Bone marrow (tissue), 2 donors: Measurements from ENCODE around the gene DTL.
"Not testable (repeated sequence)": the region's sequence is repeated elsewhere in the genome, so short reads cannot be mapped to it uniquely, and the experiment has no call there.

Source experiments
- DNase-seq, 2 donors: peaks; one replicate each; lab custom pipeline; 2025; lab: John Stamatoyannopoulos, UW

Gene DTL, protein sequence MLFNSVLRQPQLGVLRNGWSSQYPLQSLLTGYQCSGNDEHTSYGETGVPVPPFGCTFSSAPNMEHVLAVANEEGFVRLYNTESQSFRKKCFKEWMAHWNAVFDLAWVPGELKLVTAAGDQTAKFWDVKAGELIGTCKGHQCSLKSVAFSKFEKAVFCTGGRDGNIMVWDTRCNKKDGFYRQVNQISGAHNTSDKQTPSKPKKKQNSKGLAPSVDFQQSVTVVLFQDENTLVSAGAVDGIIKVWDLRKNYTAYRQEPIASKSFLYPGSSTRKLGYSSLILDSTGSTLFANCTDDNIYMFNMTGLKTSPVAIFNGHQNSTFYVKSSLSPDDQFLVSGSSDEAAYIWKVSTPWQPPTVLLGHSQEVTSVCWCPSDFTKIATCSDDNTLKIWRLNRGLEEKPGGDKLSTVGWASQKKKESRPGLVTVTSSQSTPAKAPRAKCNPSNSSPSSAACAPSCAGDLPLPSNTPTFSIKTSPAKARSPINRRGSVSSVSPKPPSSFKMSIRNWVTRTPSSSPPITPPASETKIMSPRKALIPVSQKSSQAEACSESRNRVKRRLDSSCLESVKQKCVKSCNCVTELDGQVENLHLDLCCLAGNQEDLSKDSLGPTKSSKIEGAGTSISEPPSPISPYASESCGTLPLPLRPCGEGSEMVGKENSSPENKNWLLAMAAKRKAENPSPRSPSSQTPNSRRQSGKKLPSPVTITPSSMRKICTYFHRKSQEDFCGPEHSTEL

DNA sequence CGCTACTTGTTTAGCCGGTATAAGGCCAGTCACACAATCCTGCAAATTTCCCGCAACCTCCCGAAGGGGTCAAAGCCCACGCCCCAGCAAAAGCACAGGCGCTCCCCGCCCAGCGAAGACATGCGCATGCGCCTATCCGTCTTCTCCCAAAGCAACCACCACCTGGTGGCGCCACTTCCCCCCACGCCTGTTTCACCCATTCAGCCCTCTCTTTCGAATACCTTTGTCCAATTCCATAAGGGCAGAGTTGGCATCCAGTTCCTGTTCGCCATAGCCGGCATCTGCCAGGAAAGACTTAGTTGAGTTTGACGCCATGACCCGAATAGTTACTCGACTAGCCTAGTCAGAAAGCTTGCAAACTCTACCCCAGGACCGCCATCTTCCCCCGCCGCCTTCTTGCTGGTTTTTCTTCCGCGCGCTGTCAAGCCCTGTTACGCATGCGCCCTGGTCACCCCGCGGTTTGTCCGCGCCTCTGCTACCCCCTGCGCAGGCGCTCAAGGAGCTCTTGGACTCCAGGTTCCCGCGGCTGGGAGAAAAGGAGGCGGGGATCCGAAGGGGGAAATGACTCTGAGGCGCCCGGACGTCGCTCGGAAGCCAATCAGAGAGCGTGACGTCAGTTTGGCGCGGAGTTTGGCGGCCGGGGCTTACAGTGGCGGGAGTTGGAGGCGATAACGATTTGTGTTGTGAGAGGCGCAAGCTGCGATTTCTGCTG is at the start of gene DTL, which contains the start of gene INTS7:
DTL (plus strand) TSS at position 626 of the 712 bp plus-strand sequence. CDS start 143 bp downstream, outside the sequence.
INTS7 (minus strand) TSS at position 435 of the 712 bp plus-strand sequence; CDS start at position 315, 120 bp downstream.
- DNase-seq, result peak; percentile 99 to 100

DNA sequence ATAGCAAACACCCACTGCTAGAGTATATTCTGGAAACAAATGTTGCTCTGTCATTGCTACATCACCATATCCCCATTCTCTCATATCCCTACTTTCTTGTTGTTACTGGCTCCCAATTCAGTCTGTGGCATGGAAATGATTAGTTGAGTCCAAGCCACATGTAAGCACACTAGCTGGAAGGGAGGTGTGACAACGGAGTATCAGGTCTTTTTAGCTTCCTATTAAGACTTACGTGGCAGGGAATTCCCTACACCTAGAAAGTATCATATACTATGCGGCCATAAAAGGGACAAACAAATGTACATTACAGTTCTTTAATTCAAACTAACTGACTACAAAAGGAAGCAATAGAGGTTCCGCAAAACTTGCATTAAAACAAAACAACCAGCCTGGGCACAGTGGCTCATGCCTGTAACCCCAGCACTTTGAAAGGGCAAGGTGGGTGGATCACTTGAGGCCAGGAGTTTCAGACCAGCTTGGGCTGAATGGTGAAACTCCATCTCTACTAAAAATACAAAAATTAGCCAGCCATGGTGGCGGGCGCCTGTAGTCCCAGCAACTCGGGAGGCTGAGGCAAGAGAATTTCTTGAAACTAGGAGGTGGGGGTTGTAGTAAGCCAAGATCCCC is 48.8 kb upstream of the DTL start:
- no peak for DNase-seq

DNA sequence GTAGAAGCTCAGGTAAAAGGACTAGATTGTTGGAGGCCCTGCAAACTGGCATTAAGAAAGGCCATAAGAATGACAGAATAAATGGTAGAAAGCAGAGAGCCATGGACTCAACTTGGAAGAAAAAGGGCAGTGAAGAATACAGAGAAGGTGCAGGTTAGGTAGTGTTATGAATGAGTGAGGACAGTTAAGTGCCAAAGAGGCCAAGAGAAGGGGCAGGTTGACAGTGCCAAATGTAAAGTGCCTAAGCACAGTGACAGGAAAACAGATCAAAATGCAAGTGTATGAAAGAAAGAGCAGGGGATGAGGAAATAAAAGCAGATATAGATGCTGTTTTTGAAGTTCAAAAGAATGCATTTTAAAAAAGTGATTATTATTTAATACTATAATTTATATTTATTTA is 43.9 kb upstream of the DTL start:
- DNase-seq, result no peak

DNA sequence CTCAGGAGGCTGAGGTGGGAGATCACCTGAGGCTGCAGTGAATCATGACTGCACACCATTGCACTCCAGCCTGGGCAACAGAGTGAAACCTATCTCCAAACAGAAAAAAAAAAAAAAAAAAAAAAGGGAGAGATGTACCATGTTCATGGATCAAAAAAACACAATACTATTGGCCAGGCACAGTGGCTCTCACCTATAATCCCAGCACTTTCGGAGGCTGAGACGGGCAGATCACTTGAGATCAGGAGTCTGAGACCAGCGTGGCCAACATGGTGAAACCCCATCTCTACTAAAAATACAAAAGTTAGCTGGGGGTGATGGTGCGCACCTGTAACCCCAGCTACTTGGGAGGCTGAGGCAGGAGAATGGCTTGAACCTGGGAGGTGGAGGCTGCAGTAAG is 38.1 kb upstream of the DTL start:
- DNase-seq, result not testable (repeated sequence)

DNA sequence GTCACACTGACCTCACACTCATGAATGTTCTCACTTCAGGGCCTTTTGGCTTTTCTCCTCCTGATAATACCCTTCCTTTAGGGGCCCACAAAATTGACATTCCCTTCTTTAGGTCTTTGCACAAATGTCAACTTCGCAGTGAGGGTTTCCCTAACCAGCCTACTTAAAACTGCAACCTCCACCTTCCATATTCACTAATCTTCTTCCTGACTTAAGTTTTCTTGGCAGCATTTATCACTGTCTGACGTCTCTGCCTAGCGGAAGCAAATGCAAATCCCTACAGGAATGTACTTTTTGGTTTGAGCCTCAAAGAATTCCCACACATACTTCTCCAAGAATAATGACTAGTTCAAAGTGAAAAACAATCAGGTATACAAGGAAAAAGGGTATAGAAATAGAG is 33.0 kb upstream of the DTL start:
- DNase-seq, result no peak

DNA sequence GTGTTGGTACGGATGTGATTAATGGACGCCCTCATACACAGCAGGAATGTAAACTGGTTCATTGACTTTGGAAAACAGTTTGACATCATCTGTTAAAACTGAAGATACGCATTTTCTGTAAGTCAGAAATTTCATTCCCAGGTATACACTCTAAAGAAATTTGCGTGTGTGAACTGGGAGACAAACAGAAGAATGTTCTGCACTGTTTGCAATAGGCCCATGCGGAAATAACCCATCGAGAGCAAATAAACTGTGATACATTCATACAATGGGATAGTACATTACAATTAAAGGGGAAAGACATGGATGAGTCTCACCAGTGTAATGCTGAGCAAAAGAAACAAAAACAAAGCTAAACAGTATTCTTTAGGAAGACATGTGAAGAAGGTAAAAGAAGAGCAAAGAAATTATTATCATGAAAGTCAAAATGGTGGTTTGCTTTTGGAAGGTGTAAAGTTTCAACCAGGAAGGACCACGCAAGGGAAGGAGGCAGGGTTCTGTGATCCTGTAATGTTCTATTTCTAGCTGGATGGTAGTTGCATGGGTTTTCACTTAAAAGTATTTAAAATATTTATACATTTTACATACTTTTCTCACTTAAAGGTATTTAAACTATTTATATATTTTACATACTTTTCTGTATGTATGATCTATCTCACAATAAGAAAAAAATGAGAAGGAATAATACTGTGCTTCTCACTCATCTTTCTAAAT is 30.5 kb upstream of the DTL start:
- no peak for DNase-seq

DNA sequence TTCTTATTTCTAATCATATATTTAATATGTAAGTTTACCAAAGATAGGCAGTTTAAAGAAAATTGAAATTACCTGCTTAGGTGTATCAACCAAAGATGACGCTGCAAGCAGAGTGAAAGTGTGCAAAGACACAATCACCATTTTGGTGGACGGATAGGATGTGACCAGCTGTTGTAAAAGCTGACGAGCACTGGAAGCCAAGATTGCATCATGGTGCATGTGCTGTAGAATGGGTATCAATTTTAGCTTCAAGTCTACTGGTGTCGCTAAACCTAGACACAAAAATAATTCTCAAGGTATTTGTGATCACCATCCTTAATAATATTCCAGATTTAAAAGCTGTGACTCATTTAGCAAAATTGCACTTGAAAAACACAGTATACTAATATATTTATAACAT is 28.4 kb upstream of the DTL start:
- DNase-seq, result no peak

DNA sequence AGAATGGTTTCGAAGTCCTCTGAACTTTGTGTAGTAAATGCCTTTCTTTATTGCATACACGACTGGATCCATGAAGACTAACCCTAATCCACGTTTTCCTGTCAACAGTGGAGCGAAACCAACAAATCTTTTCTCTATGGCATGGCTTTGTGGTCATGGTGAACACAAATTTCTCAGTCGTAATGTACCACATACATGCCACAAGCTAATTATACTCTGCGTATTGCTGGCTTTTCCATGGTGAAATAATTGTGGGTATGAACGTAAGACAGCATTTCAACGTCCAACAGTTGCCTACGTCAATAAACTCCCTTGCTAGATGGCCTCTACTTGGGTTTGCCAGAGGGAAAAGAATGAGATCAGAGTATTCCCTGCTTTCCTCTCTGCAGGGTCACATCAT is 27.7 kb upstream of the DTL start:
- no peak for DNase-seq

DNA sequence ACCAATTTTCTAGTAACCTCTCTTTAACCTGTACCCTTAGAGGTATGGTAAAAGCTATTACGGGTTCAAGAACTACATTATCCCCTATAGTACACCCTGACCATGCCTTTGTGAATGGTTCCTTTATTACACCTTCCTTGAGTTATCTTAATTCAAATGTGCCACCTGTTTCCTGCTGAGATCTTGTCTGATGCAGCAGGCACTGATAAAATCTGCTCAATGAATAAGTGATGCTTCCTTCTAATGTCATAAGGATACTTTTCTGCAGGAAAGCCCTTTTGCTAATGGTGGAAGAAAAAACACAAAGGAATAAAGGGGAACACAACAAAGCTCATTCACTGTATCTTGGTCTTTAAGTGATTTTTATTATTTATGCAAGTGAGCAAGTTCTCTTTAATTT is 26.0 kb upstream of the DTL start:
- peak in 1 of 2 donors; percentile 17 for DNase-seq

DNA sequence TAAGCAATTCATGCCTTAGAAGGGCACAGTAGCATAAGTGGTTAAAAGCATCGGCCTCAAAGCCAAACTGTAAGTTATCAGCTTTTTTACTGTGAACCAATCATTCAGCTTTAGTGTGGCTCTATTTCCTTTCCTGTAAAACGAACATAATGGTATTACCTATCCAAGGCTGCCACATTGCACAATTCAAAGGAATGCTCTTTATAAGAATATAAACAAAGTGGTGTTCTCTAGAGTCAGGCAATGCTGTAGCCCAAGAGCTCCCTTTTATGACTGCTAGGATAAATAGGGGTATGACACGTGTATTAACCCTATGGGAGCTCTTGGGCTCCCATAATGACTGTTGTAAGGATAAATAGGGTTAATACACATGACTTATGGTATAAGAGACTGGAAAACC is 25.5 kb upstream of the DTL start:
- no peak for DNase-seq

DNA sequence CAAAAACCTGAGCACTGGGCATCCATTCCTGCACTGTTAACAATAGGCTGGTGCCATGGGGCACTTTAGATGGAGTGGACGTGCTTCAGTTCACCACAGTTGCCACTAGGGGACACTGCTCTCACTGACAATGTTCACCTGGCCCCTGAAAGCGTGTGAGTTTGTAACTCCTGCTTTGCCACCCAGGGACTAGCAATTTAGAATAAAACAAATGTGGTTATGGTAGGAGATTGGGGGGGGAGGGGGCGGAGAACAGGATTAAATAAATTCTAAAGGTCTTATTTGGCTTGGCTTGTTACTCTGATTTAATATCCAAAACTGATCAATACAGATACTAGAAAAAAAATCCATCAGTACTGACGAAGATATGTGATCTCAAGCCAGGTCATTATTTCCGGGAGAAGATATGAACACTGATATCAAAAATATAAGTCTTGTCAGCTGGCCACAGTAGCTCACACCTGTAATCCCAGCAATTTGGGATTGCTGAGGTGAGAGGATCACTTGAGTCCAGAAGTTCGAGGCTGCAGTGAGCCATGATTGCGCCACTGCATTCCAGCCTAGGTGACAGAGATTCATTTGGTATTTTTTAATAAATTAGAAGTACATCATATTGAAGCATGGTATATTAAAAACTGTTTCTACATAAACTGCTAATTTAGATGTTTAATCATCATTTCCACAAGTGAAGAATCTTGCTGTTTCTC is 23.4 kb upstream of the DTL start:
- peak in 1 of 2 donors; percentile 56 for DNase-seq

DNA sequence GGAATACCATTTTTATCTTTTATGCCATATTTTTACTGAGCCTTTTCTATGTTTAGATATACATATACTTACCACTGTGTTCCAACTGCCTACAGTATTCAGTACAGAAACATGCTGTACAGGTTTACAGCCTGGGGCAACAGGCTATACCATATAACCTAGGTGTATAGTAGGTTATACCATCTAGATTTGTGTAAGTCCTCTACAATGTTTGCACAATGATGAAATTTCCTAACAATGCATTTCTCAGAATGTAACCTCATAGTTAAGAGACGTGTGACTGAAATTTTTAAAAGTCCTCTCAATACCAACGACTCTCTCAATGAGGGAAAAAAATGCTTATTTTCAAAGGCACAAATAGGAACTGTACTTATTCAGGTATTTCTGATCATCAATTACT is 21.9 kb upstream of the DTL start:
- DNase-seq, result no peak

DNA sequence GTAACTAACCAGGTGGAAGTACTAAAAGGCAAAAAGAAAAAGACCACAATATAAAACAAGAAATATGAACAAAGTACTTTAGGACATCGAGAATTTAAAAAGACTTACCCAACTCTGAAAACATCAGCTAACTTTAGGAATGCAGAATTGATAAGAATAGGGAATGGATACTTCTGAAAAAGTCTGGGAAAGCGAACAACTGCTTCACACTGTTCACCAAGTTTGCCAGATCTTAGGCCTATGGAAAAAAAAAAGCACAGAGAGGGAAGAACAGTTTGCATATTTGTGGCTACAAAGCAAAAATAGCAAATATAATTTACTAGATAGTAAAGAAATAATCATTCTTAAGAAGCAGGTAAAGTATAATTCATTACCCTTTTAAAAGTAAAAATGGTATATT is 14.6 kb upstream of the DTL start:
- DNase-seq, result no peak

DNA sequence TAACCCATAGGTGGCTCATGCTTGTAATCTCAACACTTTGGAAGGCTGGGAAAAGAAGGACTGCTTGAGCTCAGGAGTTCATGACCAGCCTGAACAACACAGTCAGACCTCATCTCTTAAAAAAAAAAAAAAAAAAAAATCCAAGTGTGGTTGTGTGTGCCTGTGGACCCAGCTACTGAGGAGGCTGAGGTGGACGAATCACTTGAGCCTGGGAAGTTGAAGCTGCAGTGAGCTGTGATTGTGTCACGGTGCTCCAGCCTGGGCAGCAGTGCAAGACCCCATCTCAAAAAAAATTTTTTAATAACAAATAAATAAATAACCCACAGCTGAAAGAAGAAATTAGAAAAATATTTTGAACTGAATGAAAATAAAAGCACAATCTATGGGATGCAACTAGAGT is 14.0 kb upstream of the DTL start:
- no peak for DNase-seq

DNA sequence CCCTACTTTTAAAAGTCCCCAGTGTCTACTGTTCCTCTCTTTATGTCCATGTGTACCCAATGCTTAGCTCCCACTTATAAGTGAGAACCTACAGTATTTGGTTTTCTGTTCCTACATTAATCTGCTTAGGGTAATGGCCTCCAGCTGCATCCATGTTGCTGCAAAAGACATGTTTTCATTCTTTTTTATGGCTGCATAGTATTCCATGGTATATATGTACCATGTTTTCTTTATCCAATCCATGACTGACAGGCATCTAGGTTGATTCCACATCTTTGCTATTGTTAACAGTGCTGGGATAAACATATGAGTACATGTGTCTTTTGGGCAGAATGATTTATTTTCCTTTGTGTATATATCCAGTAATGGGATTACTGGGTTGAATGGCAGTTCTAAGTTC is 12.6 kb upstream of the DTL start:
- not testable (repeated sequence) for DNase-seq

DNA sequence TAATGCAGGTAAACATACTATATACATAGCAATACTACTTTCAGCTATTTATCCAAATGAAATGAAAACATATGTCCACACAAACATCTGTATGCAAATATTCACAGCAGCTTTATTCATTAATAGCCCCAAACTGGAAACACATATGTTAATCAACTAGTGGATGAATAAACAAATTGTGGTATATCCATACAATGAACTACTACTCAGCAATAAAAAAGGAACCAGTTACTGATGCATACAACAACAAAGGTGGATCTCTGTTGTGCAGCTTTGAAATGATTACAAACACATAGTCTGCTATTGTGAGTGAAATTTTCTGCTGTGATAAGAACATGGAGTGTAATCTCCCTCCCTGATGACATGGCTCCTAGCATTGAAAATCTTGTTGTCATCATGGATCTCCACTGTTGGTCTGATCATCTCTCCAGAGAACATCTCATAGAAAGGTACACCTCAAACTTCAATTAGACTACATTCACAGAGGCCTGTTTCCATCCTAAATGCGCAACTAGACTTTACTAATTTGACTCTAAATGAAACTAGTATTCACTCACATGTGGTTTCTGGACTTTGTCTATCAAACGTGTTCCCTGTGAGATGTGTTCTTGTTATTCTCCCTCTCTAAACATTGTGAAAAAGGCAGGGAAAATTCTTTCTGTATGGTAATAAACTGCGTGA is 10.9 kb upstream of the DTL start:
- no peak for DNase-seq

DNA sequence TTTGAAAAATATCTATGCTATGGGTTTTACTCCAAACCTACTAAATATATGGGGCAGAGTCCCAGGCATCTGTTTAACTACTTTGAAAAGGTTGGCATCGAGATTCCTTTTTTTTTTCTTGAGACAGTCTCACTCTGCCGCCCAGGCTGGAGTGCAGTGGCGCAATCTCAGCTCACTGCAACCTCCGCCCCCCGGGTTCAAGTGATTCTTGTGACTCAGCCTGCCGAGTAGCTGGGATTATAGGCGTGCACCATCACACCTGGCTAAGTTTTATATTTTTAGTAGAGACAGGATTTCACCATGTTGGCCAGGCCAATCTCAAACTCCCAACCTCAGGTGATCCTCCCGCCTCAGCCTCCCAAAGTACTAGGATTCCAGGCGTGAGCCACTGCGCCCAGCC is 7.8 kb upstream of the DTL start:
- DNase-seq, result not testable (repeated sequence)

DNA sequence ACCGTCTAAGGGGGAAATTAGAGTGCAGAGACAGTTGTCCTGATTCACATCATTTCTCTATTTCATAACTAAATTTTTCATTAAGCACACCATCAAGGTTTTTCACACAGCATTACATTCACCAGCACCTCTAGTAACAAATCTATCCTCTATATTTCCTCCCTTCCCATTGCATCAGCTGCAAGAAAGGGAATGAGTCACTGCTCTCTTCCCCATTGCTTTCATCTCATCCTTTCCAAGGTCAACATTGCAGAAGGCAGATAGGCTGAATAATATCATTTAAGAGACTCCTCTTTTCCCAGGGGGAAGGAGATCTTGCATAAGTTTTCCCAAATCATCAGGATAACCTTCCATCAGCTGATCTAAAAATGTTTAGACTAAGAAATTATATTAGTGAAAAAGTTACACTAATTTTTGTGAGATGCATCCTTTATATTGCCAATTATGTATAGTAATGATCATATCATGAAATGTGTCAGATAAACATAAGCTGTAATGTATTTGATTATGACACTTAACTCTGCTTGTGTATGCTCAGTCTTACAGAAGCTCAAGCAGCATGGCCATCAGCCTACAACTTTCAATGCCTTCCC is 4.5 kb upstream of the DTL start:
- DNase-seq, result no peak

DNA sequence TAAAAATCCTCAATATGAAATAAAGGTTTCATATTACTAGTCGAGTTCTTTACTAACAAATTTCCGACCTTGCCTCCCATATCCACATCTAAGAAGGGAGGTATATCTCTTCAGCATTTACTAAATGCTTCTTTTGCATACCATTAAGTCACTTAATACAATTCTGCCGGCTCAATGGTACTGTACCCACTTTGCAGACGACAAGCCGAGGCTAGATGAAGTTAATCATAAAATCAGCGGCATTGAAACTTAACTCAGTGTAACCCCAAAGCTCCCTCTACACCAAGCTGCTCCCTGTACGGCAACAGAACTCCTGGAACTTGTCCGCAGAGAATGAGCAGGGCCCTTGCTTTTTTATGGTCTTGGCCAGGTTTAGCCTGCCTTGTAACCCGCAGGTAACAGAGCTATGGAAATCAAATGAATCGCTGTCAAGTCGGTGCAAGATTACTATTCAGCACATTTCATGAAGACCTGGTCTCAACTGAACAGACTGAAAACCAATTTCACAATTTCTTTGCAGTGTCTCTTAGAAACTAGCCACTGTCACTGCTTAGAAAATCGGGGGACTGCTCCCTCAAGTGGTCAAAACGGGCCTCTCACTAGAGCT is 929 bp upstream of the DTL start:
- peak in 1 of 2 donors; percentile 41 for DNase-seq
